Bronchial epithelial cell (primary cell): ENCODE results near the gene FHL1. TPM values are rescaled to one million over a fixed set of nuclear protein-coding genes. Genes with fewer than 3 reads are reported as not detected.

ENCODE experiments used
- DNase-seq: peaks from one replicate; pipeline ENCODE4 v3.0.0-alpha.2; 2010; ENCODE audit warnings: low read depth
- FAIRE-seq: peaks from 2 replicates; lab custom pipeline; 2011; peaks lifted over from hg19 to GRCh38; lab: Jason Lieb, UNC
- H3K27me3 ChIP-seq: 2 replicates; pipeline ENCODE4 v1.5.1; 2011; ENCODE audit warnings: low read length; ENCODE audit not compliant: control insufficient read depth, insufficient read depth
- H3K36me3 ChIP-seq: 2 replicates; pipeline ENCODE4 v1.5.1; 2011; ENCODE audit warnings: low read length; ENCODE audit not compliant: control insufficient read depth, insufficient read depth
- H3K4me3 ChIP-seq: 2 replicates; pipeline ENCODE4 v1.5.1; 2011; ENCODE audit warnings: mild to moderate bottlenecking, low read depth, low read length, control low read depth
- total RNA-seq: library from RNA; depleted of rRNA; stranded (reverse); fragments of >200 nt; gene quantifications from 2 replicates; pipeline ENCODE4 v1.2.1, GENCODE V29; 2014
- TF ChIP-seq, protein P1 (sequence below): IDR thresholded peaks from 2 replicates; pipeline ENCODE4 v1.5.1; 2011; ENCODE audit warnings: mild to moderate bottlenecking, moderate library complexity, low read length, control low read depth, inconsistent platforms; ENCODE audit not compliant: insufficient read depth, severe bottlenecking

FHL1 gene
- total RNA-seq, 1 donor from 2014 or later = 45.5 TPM

DNA sequence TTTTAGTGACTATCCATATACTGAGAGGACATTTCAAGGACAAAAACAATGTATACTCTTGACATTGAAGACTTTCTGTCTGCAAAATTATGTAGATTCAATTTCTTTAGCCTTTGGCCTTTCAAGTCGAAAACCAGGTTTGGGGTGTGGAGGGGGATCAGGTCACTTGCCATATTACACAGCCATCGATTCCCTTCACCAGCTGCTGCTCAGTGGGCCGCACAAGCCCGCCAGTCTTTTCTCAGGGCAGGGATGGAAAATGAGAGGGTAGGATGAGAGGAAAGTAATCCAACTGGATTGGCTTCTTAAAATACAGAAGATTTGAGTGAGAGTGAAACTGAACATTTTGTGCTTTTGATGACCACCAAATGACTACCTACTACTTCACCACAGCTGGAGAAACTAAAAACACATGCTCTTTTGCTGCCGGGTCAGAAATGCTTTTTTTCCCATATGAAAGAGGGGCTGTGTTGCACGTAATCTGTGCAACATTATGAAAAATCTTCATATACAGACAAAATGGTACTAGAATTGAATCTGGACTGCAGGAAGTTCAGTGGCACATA is 51.4 kb downstream of the FHL1 start:
- H3K27me3 ChIP-seq = no peaks in the 10 kb centered on the region
- FAIRE-seq = no peak
- DNase-seq = no peak
- H3K36me3 ChIP-seq = no peaks in the 10 kb centered on the region
- H3K4me3 ChIP-seq = no peak overlapping the region
- TF ChIP-seq, protein P1, sequence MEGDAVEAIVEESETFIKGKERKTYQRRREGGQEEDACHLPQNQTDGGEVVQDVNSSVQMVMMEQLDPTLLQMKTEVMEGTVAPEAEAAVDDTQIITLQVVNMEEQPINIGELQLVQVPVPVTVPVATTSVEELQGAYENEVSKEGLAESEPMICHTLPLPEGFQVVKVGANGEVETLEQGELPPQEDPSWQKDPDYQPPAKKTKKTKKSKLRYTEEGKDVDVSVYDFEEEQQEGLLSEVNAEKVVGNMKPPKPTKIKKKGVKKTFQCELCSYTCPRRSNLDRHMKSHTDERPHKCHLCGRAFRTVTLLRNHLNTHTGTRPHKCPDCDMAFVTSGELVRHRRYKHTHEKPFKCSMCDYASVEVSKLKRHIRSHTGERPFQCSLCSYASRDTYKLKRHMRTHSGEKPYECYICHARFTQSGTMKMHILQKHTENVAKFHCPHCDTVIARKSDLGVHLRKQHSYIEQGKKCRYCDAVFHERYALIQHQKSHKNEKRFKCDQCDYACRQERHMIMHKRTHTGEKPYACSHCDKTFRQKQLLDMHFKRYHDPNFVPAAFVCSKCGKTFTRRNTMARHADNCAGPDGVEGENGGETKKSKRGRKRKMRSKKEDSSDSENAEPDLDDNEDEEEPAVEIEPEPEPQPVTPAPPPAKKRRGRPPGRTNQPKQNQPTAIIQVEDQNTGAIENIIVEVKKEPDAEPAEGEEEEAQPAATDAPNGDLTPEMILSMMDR = no peak

DNA sequence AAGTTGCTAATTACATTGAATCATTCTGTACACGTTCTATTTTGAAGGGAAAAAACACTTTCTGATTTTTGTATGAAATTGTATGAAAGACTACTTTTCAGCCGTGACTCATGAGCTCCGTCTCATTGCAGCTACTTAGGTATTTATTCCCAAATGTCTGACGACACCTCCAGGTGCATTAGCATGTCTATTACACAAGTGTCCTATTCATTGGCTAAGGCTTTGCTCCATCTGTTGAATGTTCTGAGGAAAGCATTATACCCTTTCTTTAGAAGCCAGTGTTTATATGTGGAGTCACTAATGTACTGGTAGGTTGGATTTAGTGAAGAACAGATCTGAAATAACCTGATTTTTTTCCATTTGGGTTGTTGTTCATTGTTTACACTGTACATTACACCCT is 52.0 kb downstream of the FHL1 start:
- DNase-seq = peak; percentile 72
- no peaks in the 10 kb centered on the region for H3K27me3 ChIP-seq
- H3K4me3 ChIP-seq = no peak overlapping the region
- TF ChIP-seq, protein P1 = no peak
- no peak for FAIRE-seq
- H3K36me3 ChIP-seq = no peaks in the 10 kb centered on the region

DNA sequence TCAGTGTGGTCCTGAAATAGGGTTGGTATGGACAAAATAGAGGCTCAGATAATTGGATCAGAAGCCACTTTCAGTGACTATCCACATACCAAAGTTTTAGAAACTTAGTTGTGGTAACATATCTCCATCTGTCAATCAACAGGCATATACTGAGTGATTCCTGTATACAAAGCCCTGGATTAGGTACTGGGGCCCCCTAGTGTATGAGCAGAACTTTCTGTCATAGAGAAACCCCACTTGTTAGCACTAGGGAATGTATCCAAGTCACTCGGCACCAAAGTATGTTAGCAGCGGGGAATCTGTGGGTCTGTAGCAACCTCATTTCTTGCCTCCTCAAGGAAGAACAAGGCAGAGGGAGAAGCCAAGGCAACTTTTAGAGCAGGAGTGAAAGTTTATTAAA is 53.1 kb downstream of the FHL1 start:
- FAIRE-seq (no peak), DNase-seq (no peak)
- Histone ChIP-seq H3K36me3 (no peaks in the 10 kb centered on the region), H3K27me3 (no peaks in the 10 kb centered on the region), H3K4me3 (no peak overlapping the region)
- TF ChIP-seq, protein P1 = peak; percentile 20

DNA sequence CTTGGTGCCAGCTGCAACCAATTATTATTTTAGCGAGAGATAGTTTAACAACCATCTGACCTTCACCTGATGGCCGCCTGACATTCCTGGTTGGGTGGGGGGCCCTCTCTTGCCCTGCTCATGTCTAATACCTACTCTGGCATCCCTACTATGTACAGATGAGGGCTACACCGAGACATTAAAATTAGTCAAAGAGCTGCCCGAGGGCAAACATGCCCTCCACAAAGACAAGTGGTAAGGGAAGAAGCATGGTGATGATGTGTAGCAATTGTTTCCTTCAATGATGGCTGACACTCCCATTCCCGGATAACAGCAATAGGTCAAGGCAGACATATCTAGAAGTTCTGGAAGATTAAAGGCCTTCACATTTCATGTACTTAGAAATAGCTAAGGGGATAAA is 54.3 kb downstream of the FHL1 start:
- no peak overlapping the region for H3K4me3 ChIP-seq
- no peaks in the 10 kb centered on the region for H3K36me3 ChIP-seq
- FAIRE-seq (no peak), DNase-seq (no peak)
- no peaks in the 10 kb centered on the region for H3K27me3 ChIP-seq
- TF ChIP-seq, protein P1 = no peak

DNA sequence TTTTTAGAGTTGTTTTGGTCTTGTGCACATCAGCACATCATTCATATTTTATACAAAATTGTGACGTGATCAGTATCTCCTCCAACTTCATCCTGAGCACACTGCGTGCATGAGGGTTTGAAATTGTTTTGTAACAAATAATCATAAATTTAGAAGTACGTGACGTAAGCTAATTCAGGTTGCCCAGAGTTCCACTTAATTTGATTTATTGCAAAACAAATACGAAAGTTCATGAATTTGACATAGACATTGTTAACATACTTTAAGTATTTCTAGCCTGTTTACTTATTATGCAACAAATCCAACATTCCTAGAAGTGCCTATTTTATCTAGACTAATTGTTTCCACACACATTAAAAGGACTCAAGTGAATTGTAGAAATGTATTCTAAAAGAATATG is 55.6 kb downstream of the FHL1 start:
- TF ChIP-seq, protein P1 = no peak
- FAIRE-seq = no peak

DNA sequence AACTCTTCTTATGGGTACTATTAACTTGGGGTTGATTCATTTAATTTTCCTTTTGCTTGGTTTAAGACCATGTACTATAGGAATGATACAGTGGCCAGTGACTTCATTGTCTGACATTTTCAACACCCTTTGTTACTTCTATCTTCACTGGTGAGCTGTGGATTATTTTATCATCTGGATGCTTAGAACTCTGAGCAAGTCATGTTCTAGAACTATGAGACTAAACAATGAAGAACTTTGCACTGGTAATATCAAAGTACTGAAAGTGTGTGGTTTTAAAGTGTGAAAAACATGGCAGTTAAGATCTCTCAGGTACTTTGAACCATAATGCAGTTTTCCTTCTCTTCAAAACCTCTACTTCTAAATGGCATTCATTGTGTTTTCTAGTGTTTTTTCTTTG is 56.1 kb downstream of the FHL1 start:
- Histone ChIP-seq H3K27me3 (no peaks in the 10 kb centered on the region), H3K4me3 (no peak overlapping the region), H3K36me3 (no peaks in the 10 kb centered on the region)
- FAIRE-seq (no peak), DNase-seq (no peak)
- TF ChIP-seq, protein P1 = no peak

More for the DNA sequence above, 55.6 kb downstream of the FHL1 start:
- no peak for DNase-seq
- H3K36me3 ChIP-seq = no peaks in the 10 kb centered on the region
- no peak overlapping the region for H3K4me3 ChIP-seq
- H3K27me3 ChIP-seq = no peaks in the 10 kb centered on the region
